Glutamatergic neuron (in vitro differentiated cells): ENCODE results near the gene SSBP3. TPM values are rescaled to one million over a fixed set of nuclear protein-coding genes. Genes with fewer than 3 reads are reported as not detected.

Source experiments
- DNase-seq: peaks from one replicate; pipeline ENCODE4 v3.0.0; 2022
- H3K27ac Mint-ChIP-seq: one replicate; pipeline ENCODE4 v1.8.0; 2020; ENCODE audit warnings: mild to moderate bottlenecking, mixed read lengths, inconsistent platforms; ENCODE audit not compliant: unreplicated experiment
- H3K27me3 Mint-ChIP-seq: one replicate; pipeline ENCODE4 v1.8.0; 2020; ENCODE audit warnings: mild to moderate bottlenecking, moderate library complexity, mixed read lengths, inconsistent platforms; ENCODE audit not compliant: unreplicated experiment
- H3K36me3 Mint-ChIP-seq: one replicate; pipeline ENCODE4 v1.8.0; 2020; ENCODE audit warnings: mild to moderate bottlenecking, mixed read lengths, inconsistent platforms; ENCODE audit not compliant: unreplicated experiment
- H3K4me1 Mint-ChIP-seq: one replicate; pipeline ENCODE4 v1.8.0; 2020; ENCODE audit warnings: mild to moderate bottlenecking, low read depth, mixed read lengths, inconsistent platforms; ENCODE audit not compliant: unreplicated experiment
- H3K4me3 Mint-ChIP-seq: one replicate; pipeline ENCODE4 v1.8.0; 2020; ENCODE audit warnings: mild to moderate bottlenecking, mixed read lengths, inconsistent platforms; ENCODE audit not compliant: unreplicated experiment
- H3K9me3 Mint-ChIP-seq: one replicate; pipeline ENCODE4 v1.8.0; 2020; ENCODE audit warnings: mild to moderate bottlenecking, moderate library complexity, mixed read lengths, inconsistent platforms; ENCODE audit not compliant: unreplicated experiment
- CTCF ChIP-seq: fragments of 200-600 bp; sonication (generic); IDR thresholded peaks from one replicate; pipeline ENCODE4 v1.5.0; 2021; ENCODE audit not compliant: partially characterized antibody, unreplicated experiment
- total RNA-seq: library from RNA; stranded (reverse); fragmentation: NEBNext Ultra II Directional; extraction: Animal tissue kit (Norgen Biotek cat#: 25700); gene quantifications from one replicate; pipeline ENCODE4 v1.2.1, GENCODE V29; 2021; ENCODE audit not compliant: unreplicated experiment

Gene SSBP3
- total RNA-seq, 1 donor from 2014 or later = 608 TPM

GRCh38 chr1:54193453-54193852, 212.7 kb downstream of the SSBP3 start:
- Mint-ChIP-seq H3K4me1 (no peaks in the 10 kb centered on the region), H3K27ac (no peak overlapping the region), H3K27me3 (peaks cover 2% of the 10 kb centered on the region), H3K9me3 (no peaks in the 10 kb centered on the region), H3K4me3 (no peak overlapping the region), H3K36me3 (no peaks in the 10 kb centered on the region)
- no peak for TF ChIP-seq CTCF
- no peak for DNase-seq

DNA sequence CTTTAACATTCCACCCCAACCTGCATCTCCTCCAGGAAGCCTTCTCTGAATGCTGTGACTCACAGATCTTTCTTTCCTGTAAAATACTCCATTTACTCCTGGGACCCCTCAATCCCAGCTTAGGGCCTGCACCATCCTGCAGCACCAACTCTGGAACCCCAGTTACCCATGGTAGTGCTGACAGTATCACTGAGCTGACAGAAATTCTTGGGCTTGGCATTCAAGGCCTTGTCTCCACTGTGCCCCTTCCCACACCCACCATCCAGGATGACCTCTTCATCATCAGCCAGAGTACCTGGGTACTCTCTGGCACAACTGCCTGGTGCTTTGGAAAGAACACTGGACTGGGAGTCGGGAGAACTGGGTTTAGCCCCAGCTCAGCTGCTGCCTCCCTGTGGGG, 214.7 kb downstream of the SSBP3 start:
- H3K27ac Mint-ChIP-seq = no peak overlapping the region
- no peak for DNase-seq
- TF ChIP-seq CTCF = no peak
- no peaks in the 10 kb centered on the region for H3K36me3 Mint-ChIP-seq
- peaks cover 4% of the 10 kb centered on the region for H3K27me3 Mint-ChIP-seq
- H3K4me1 Mint-ChIP-seq = no peaks in the 10 kb centered on the region
- no peaks in the 10 kb centered on the region for H3K9me3 Mint-ChIP-seq
- no peak overlapping the region for H3K4me3 Mint-ChIP-seq

- DNase-seq = no peak
- Mint-ChIP-seq H3K27ac (no peak overlapping the region), H3K9me3 (no peaks in the 10 kb centered on the region), H3K4me3 (no peak overlapping the region), H3K4me1 (peaks cover 2% of the 10 kb centered on the region), H3K36me3 (peaks cover 5% of the 10 kb centered on the region), H3K27me3 (peaks cover 6% of the 10 kb centered on the region)
- no peak for TF ChIP-seq CTCF
Observed at GRCh38 chr1:54190526-54190925, 215.7 kb downstream of the SSBP3 start.

DNA sequence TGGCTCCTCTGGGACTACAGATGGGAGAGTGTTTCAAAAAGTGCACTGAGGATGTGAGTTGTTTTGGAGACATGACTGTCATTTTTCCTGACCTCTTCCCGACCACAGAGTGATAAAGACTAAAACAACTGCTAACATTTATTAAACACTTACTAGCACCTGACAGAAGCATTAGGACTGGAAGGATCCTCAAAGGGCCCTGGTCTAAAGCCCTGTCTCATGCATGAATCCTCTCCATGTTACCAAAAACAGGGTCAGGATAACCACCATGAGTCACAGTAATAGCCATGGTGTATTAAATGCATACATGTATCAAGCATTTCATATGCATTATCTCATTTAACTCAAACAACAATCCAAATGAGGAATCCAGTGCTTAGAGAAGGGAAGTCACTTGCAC, 217.9 kb downstream of the SSBP3 start:
- no peak for TF ChIP-seq CTCF
- H3K9me3 Mint-ChIP-seq = no peaks in the 10 kb centered on the region
- peaks cover 2% of the 10 kb centered on the region for H3K4me1 Mint-ChIP-seq
- no peak overlapping the region for H3K4me3 Mint-ChIP-seq
- peaks cover 10% of the 10 kb centered on the region for H3K36me3 Mint-ChIP-seq
- DNase-seq = no peak
- peaks cover 12% of the 10 kb centered on the region for H3K27me3 Mint-ChIP-seq
- H3K27ac Mint-ChIP-seq = no peak overlapping the region

DNA sequence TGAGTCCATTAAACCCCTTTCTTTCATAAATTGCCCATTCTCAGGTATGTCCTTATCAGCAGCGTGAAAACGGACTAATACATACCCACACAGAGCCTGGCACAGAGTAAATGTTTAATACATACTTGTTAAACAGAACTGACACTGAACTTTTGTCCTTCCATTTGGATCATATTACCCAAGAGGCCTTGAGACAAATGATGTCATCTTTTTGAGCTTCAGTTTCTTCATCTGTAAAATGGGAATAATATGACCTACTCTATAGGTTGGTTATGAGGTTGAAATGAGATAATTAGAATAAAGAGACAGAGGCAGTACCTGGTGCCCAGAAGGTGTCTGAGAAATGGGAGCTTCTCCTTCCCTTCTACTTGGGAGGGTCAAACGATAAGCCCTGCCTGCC, 220.1 kb downstream of the SSBP3 start:
- Mint-ChIP-seq H3K27me3 (peaks cover 12% of the 10 kb centered on the region), H3K9me3 (peaks cover 1% of the 10 kb centered on the region), H3K4me1 (peaks cover 5% of the 10 kb centered on the region), H3K36me3 (peaks cover 10% of the 10 kb centered on the region), H3K27ac (no peak overlapping the region), H3K4me3 (no peak overlapping the region)
- DNase-seq = no peak
- no peak for TF ChIP-seq CTCF
